GM12878 (cell line): ENCODE data around the gene PCK2. TPM values are rescaled to one million over a fixed set of nuclear protein-coding genes. Genes with fewer than 3 reads are reported as not detected.

Experiments
- ATAC-seq: fragments of 200-7000 bp; cut with Tn5 transposase; 3 replicates; pipeline ENCODE4 v1.9.1; 2020; ENCODE audit warnings: mild to moderate bottlenecking, moderate library complexity
- BruUV-seq: library from RNA; stranded (reverse); fragments of 400-500 nt; replicated peaks from 2 replicates; lab custom pipeline; 2021; lab: Mats Ljungman, UMichigan
- CTCF ChIA-PET: fragments of 300-600 bp; sonication (Branson Sonifier 250); formaldehyde crosslinking; extraction: SDS; loops from one replicate; lab custom pipeline; 2021; ENCODE audit warnings: inconsistent platforms; lab: Yijun Ruan, JAX
- POLR2A ChIA-PET: fragments of 350-600 bp; formaldehyde crosslinking; extraction: SDS; loops from one replicate; lab custom pipeline; 2021; ENCODE audit warnings: inconsistent platforms; lab: Charles Lee
- RAD21 ChIA-PET: fragments of 300-600 bp; sonication (Branson Sonifier 250); formaldehyde crosslinking; loops from one replicate; lab custom pipeline; 2023; ENCODE audit warnings: antibody characterized with exemption; ENCODE audit not compliant: unreplicated experiment; lab: Charles Lee
- SMC1A ChIA-PET: fragments of 300-600 bp; sonication (Branson Sonifier 250); formaldehyde crosslinking; loops from one replicate; lab custom pipeline; 2023; ENCODE audit not compliant: unreplicated experiment, uncharacterized antibody; lab: Charles Lee
- DNase-seq: peaks from one replicate; pipeline ENCODE4 v3.0.0-alpha.2; 2011; ENCODE audit warnings: low read depth, low spot score
- FAIRE-seq: peaks from 3 replicates; lab custom pipeline; 2011; peaks lifted over from hg19 to GRCh38; lab: Jason Lieb, UNC
- H2AFZ ChIP-seq: 2 replicates; pipeline ENCODE4 v1.6.0; 2011; ENCODE audit warnings: low read depth, low read length, control low read depth; ENCODE audit not compliant: control insufficient read depth
- H3K27ac ChIP-seq: 2 replicates; pipeline ENCODE4 v1.5.1; 2011; ENCODE audit warnings: control low read depth; ENCODE audit not compliant: control insufficient read depth, insufficient read depth
- H3K27me3 ChIP-seq, 2 experiments: replicated peaks in 1 of 2; 2 replicates each; pipeline versions ENCODE4 v1.6.0 to v1.6.1; 2011; ENCODE audit warnings: low read length in 1 of 2; ENCODE audit not compliant: control insufficient read depth in 2 of 2, insufficient read depth in 2 of 2
- H3K36me3 ChIP-seq, 2 experiments: 2 replicates each; pipeline ENCODE4 v1.5.1; 2011; ENCODE audit warnings: low read length in 1 of 2; ENCODE audit not compliant: control insufficient read depth in 2 of 2, insufficient read depth in 2 of 2
- H3K4me1 ChIP-seq: 2 replicates; pipeline ENCODE4 v1.6.1; 2011; ENCODE audit warnings: mild to moderate bottlenecking, low read length, moderate library complexity, mixed read lengths; ENCODE audit not compliant: control insufficient read depth, insufficient read depth
- H3K4me2 ChIP-seq: 2 replicates; pipeline ENCODE4 v1.6.0; 2011; ENCODE audit warnings: control low read depth; ENCODE audit not compliant: control insufficient read depth, insufficient read depth
- H3K4me3 ChIP-seq: fragments of 200-600 bp; sonication (generic); 2 replicates; pipeline ENCODE4 v1.5.1; 2016
- H3K79me2 ChIP-seq: 2 replicates; pipeline ENCODE4 v1.6.0; 2011; ENCODE audit warnings: low read length; ENCODE audit not compliant: control insufficient read depth, insufficient read depth
- H3K9ac ChIP-seq: 2 replicates; pipeline ENCODE4 v1.8.0; 2011; ENCODE audit warnings: low read length, control low read depth, mixed read lengths; ENCODE audit not compliant: control insufficient read depth, insufficient read depth
- H3K9me3 ChIP-seq: replicated peaks from 3 replicates; pipeline ENCODE4 v1.5.1; 2011; ENCODE audit warnings: mild to moderate bottlenecking, low read length; ENCODE audit not compliant: control insufficient read depth, insufficient read depth
- H4K20me1 ChIP-seq: 2 replicates; pipeline ENCODE4 v1.6.0; 2011; ENCODE audit not compliant: control insufficient read depth, insufficient read depth
- ATF7 ChIP-seq: fragments of 450-650 bp; IDR thresholded peaks from 2 replicates; pipeline ENCODE4 v1.6.1; 2016; ENCODE audit warnings: low read depth, mild to moderate bottlenecking
- BCL11A ChIP-seq: IDR thresholded peaks from 2 replicates; pipeline ENCODE4 v1.6.1; 2011; ENCODE audit warnings: low read depth, low read length
- CBX3 ChIP-seq: fragments of 200-600 bp; sonication (generic); IDR thresholded peaks from 2 replicates; pipeline ENCODE4 v1.6.1; 2016; ENCODE audit warnings: low read depth, borderline replicate concordance
- CREB1 ChIP-seq: IDR thresholded peaks from 2 replicates; pipeline ENCODE4 v1.6.1; 2012; ENCODE audit warnings: low read depth, mild to moderate bottlenecking, inconsistent platforms
- HDGF ChIP-seq: fragments of 450-650 bp; IDR thresholded peaks from 2 replicates; pipeline ENCODE4 v1.6.1; 2016; ENCODE audit warnings: antibody characterized with exemption
- MEF2A ChIP-seq: IDR thresholded peaks from 2 replicates; pipeline ENCODE4 v1.6.1; 2011; ENCODE audit warnings: low read depth, mild to moderate bottlenecking, low read length, moderate library complexity; ENCODE audit not compliant: insufficient read depth
- MXI1 ChIP-seq: fragments of 150-350 bp; IDR thresholded peaks from 2 replicates; pipeline ENCODE4 v1.6.1; 2011; ENCODE audit warnings: low read depth, mild to moderate bottlenecking, inconsistent platforms, low read length, improper control_type of control experiment
- MYB ChIP-seq: fragments of 150-350 bp; IDR thresholded peaks from 2 replicates; pipeline ENCODE4 v1.6.1; 2014; ENCODE audit warnings: mild to moderate bottlenecking, low read depth, low read length, borderline replicate concordance
- PAX8 ChIP-seq: fragments of 450-650 bp; IDR thresholded peaks from 2 replicates; pipeline ENCODE4 v1.6.1; 2017; ENCODE audit warnings: mild to moderate bottlenecking, moderate library complexity
- POU2F2 ChIP-seq: IDR thresholded peaks from 3 replicates; pipeline ENCODE4 v1.6.1; 2011; ENCODE audit warnings: low read depth, mild to moderate bottlenecking, low read length, borderline replicate concordance
- RFX5 ChIP-seq: IDR thresholded peaks from 2 replicates; pipeline ENCODE4 v1.6.1; 2011; ENCODE audit warnings: low read depth, low read length, improper control_type of control experiment
- SIX5 ChIP-seq: IDR thresholded peaks from 2 replicates; pipeline ENCODE4 v1.6.1; 2011; ENCODE audit warnings: mild to moderate bottlenecking, low read depth, low read length, moderate library complexity; ENCODE audit not compliant: severe bottlenecking
- TCF12 ChIP-seq: IDR thresholded peaks from 2 replicates; pipeline ENCODE4 v1.6.1; 2011; ENCODE audit warnings: low read depth, mild to moderate bottlenecking, low read length
- YBX1 ChIP-seq: fragments of 450-650 bp; IDR thresholded peaks from 2 replicates; pipeline ENCODE4 v1.6.1; 2016; ENCODE audit warnings: antibody characterized with exemption
- WGBS: methylation state at CpG from one replicate; pipeline ENCODE4 v1.1.6; 2016; ENCODE audit warnings: low lambda C conversion rate; ENCODE audit not compliant: insufficient replicate concordance, insufficient coverage; ENCODE audit errors: missing lambda C conversion rate; 5-methylcytosine and 5-hydroxymethylcytosine counted together
- in situ Hi-C: fragments of 300-500 bp; cut with MboI; formaldehyde crosslinking; loops from 9 replicates; pipeline ENCODE4 v1.14.3; 2018; ENCODE audit warnings: mixed read lengths
- intact Hi-C: fragments of 100-400 bp; cut with micrococcal nuclease; formaldehyde crosslinking; loops from one replicate; pipeline ENCODE4 v1.14.2; 2022; ENCODE audit not compliant: unreplicated experiment
- polyA plus RNA-seq, 11 experiments: library from polyadenylated mRNA; depleted of rRNA in 4 of 11; unstranded in 6 of 11; stranded (reverse) in 5 of 11; fragments of >200 nt; fragmentation: Nextera tagmentation in 4 of 11; fragmentation: Illumina TruSeq in 1 of 11; extraction: Ambion mirVana in 4 of 11; extraction: Trizol in 1 of 11; gene quantifications; 1 replicate in 1 of 11; 2 replicates in 10 of 11; pipeline versions ENCODE4 v1.2.1 to v1.2.3, GENCODE V29; 2011 to 2016; ENCODE audit warnings: inconsistent platforms in 2 of 11, missing spikeins in 2 of 11, low read depth in 1 of 11
- total RNA-seq, 4 experiments: library from RNA; depleted of rRNA in 3 of 4; stranded (reverse); fragments of >200 nt in 3 of 4; fragmentation: Illumina TruSeq in 1 of 4; extraction: Trizol in 1 of 4; gene quantifications; 2 replicates each; pipeline versions ENCODE4 v1.2.1 to v1.2.3, GENCODE V29; 2013 to 2021
- TF ChIP-seq, protein P1 (sequence below): fragments of 450-650 bp; IDR thresholded peaks from 2 replicates; pipeline ENCODE4 v1.6.1; 2018; ENCODE audit warnings: mild to moderate bottlenecking, low read depth, moderate library complexity; ENCODE audit not compliant: partially characterized antibody
- TF ChIP-seq, protein P2 (sequence below): IDR thresholded peaks from 2 replicates; pipeline ENCODE4 v1.6.1; 2011; ENCODE audit warnings: low read depth, mild to moderate bottlenecking, low read length, moderate library complexity, borderline replicate concordance; ENCODE audit errors: extremely low read depth
- TF ChIP-seq, protein P3 (sequence below): fragments of 150-350 bp; IDR thresholded peaks from 2 replicates; pipeline ENCODE4 v1.6.1; 2016; ENCODE audit warnings: low read depth, low read length

The PCK2 gene
- total and polyA plus RNA-seq, 10 of the 15 experiments (the other 5 are each of a cell fraction or from before 2014, with no cell fraction given), result 6.6 to 110 (median 44.6) TPM

DNA sequence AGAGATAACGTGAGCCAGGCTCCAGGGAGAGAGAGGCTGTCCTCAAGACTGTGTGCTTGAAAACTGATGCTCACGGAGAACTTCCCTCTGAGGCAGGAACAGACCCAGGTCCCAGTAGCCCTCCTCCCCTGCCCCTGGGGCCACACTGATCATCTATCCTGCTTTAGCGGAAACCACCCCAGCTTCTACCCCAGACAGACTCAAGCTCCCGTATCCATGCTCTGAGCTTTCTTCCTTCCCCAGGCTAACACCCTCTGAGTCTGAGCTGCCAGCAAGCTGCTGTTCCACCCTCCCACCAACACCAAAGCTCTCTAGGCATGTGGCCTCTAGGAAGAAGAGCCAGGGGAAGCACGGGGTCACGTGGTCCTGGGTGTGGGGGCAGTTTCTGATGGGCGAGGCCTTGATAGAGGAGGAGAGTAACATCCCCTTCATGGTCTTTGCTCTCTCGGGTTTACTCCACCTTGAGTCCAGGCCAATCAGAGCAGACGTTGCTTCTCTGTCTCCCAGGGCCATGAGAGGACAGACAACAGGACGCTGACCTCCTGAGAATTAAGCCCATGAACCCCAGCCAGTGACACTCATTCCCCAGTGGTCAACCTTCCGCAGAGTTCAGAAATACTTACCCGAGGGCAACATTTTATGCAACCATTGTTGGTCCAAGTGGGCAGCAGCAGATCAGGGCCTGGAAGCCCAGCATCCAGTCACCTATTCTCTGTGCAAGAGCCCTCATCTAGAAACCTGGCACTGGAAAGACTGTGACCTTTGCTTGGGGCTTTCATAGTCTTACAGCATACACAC lies 1.4 kb downstream of the PCK2 start:
- H3K9ac ChIP-seq, result peak overlapping the region; percentile 100
- H3K4me1 ChIP-seq, result 0 out of 2 replicates have a peak, but pooled peaks cover 3% of the 10 kb centered on the region
- H2AFZ ChIP-seq, result peak overlapping the region; percentile 2
- SMC1A ChIA-PET, result interaction anchor here (0.6 to 9.2 kb wide), 10 partner anchors 11 to 147 kb away, joined by 3 to 195 read pairs (median 7); partner anchors contain the start of genes DCAF11, IPO4, IRF9 and NRL
- peak overlapping the region; percentile 99 for H3K27ac ChIP-seq
- H3K27me3 ChIP-seq, result no peaks in the 10 kb centered on the region
- H3K4me2 ChIP-seq, result peak overlapping the region; percentile 64
- no TSS peak for BruUV-seq
- intact Hi-C loops (loop anchor here (1.0 kb wide), 2 partner anchors 19 to 66 kb away; partner anchors contain the start of genes DCAF11, IRF9 and NRL), in situ Hi-C loops (no loop called here)
- H3K4me3 ChIP-seq, result peak overlapping the region; percentile 98
- ATAC-seq (peak; percentile 85), DNase-seq (peak; percentile 92), FAIRE-seq (peak; percentile 99)
- peaks cover 4 to 14% of the 10 kb centered on the region in 2 experiments; a peak in 3 of 4 replicates for H3K36me3 ChIP-seq
- H4K20me1 ChIP-seq, result no peaks in the 10 kb centered on the region
- POLR2A ChIA-PET, result interaction anchor here (0.7 to 6.8 kb wide), 16 partner anchors 9 to 147 kb away, joined by 3 to 90 read pairs (median 11); partner anchors contain the start of genes CARMIL3, DCAF11, EMC9 and IRF9
- peaks cover 24% of the 10 kb centered on the region for H3K79me2 ChIP-seq
- CTCF ChIA-PET, result interaction anchor here (0.7 to 11.2 kb wide), 10 partner anchors 10 to 507 kb away, joined by 3 to 294 read pairs (median 14); partner anchors contain the start of genes DCAF11, IRF9, NRL and PSME2
- H3K9me3 ChIP-seq, result no peaks in the 10 kb centered on the region
- under 1% methylated on average over 12 of the region's 12 CpGs for WGBS
- RAD21 ChIA-PET, result interaction anchor here (1.1 to 9.1 kb wide), 13 partner anchors 12 to 212 kb away, joined by 3 to 153 read pairs (median 6); partner anchors contain the start of genes CARMIL3, CIDEB, DCAF11 and IRF9
- TF ChIP-seq RFX5 (no peak), ATF7 (no peak; the same call in 1 of the 2 replicates), MYB (no peak), HDGF (peak; percentile 91), BCL11A (no peak), PAX8 (no peak), TCF12 (no peak), SIX5 (no peak), POU2F2 (peak; percentile 91; the same call in 2 of the 3 replicates), MXI1 (peak; percentile 87), CREB1 (peak; percentile 50), MEF2A (no peak), YBX1 (no peak), CBX3 (no peak)
- TF ChIP-seq, protein P1, sequence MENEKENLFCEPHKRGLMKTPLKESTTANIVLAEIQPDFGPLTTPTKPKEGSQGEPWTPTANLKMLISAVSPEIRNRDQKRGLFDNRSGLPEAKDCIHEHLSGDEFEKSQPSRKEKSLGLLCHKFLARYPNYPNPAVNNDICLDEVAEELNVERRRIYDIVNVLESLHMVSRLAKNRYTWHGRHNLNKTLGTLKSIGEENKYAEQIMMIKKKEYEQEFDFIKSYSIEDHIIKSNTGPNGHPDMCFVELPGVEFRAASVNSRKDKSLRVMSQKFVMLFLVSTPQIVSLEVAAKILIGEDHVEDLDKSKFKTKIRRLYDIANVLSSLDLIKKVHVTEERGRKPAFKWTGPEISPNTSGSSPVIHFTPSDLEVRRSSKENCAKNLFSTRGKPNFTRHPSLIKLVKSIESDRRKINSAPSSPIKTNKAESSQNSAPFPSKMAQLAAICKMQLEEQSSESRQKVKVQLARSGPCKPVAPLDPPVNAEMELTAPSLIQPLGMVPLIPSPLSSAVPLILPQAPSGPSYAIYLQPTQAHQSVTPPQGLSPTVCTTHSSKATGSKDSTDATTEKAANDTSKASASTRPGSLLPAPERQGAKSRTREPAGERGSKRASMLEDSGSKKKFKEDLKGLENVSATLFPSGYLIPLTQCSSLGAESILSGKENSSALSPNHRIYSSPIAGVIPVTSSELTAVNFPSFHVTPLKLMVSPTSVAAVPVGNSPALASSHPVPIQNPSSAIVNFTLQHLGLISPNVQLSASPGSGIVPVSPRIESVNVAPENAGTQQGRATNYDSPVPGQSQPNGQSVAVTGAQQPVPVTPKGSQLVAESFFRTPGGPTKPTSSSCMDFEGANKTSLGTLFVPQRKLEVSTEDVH, result no peak
- TF ChIP-seq, protein P2, sequence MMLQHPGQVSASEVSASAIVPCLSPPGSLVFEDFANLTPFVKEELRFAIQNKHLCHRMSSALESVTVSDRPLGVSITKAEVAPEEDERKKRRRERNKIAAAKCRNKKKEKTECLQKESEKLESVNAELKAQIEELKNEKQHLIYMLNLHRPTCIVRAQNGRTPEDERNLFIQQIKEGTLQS, result peak; percentile 58; the same call in 1 of the 2 replicates
- TF ChIP-seq, protein P3, sequence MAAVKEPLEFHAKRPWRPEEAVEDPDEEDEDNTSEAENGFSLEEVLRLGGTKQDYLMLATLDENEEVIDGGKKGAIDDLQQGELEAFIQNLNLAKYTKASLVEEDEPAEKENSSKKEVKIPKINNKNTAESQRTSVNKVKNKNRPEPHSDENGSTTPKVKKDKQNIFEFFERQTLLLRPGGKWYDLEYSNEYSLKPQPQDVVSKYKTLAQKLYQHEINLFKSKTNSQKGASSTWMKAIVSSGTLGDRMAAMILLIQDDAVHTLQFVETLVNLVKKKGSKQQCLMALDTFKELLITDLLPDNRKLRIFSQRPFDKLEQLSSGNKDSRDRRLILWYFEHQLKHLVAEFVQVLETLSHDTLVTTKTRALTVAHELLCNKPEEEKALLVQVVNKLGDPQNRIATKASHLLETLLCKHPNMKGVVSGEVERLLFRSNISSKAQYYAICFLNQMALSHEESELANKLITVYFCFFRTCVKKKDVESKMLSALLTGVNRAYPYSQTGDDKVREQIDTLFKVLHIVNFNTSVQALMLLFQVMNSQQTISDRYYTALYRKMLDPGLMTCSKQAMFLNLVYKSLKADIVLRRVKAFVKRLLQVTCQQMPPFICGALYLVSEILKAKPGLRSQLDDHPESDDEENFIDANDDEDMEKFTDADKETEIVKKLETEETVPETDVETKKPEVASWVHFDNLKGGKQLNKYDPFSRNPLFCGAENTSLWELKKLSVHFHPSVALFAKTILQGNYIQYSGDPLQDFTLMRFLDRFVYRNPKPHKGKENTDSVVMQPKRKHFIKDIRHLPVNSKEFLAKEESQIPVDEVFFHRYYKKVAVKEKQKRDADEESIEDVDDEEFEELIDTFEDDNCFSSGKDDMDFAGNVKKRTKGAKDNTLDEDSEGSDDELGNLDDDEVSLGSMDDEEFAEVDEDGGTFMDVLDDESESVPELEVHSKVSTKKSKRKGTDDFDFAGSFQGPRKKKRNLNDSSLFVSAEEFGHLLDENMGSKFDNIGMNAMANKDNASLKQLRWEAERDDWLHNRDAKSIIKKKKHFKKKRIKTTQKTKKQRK, result no peak
